ENCODE measurements around the gene SYNJ2. TPM values are rescaled to one million over a fixed set of nuclear protein-coding genes. Genes with fewer than 3 reads are reported as not detected.

SYNJ2 gene
- total and polyA plus RNA-seq, 2 of the 4 experiments (the other 2 are of a cell fraction), result 40.8 to 45.2 TPM

DNA sequence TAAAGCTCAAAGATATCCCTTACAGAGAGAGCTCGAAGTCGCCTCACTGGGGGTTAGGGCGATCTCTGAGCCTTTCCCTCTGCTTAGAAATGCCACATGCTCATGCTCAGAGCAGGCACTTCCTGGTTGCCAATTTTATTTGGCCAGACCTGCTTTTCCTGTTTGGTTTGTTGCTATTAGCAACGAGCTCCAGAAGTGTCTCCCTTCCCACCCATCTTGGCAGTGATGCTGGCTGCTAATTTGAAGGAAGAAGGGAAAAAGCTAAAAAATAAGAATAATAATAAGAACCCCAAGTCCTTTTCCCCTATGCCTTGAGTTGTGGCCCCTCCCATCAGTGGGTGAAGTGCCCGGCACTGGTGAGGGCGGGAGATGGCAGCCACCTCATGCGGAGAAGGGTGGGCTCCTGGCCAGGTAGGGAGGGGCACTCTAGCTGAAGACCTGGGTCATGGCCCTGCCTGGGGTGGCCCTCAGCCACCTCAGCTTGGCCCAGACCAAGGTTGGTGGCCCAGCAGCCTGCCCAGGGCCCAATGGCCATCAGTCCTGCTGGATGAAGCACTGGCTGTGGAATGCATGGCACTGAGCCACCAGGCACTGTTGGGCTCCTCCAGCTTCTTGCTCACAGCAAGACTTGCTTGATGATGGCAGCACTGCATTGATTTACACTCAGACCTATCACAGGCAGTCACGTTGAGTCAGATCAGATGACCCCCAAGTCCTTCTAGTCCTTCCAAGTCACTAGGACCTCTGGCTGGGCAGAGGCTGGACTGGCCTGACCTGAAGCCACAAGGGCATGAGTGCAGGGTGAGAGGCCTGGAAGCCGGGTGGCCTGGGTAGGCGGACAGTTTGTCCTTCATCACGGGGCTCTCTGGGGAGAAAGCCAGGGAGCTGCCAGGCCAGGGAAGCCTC is 79.0 kb downstream of the SYNJ2 start (continued):
- TF ChIP-seq, protein P1, sequence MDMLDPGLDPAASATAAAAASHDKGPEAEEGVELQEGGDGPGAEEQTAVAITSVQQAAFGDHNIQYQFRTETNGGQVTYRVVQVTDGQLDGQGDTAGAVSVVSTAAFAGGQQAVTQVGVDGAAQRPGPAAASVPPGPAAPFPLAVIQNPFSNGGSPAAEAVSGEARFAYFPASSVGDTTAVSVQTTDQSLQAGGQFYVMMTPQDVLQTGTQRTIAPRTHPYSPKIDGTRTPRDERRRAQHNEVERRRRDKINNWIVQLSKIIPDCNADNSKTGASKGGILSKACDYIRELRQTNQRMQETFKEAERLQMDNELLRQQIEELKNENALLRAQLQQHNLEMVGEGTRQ (IDR thresholded peaks at IDR 0.05; ENCODE audit: low read depth, low read length), result peak; percentile 49
- peak; percentile 63; the same call in 1 of the 2 replicates for TF ChIP-seq MXI1 (IDR thresholded peaks at IDR 0.05; ENCODE audit: borderline replicate concordance, low read depth, low read length)

DNA sequence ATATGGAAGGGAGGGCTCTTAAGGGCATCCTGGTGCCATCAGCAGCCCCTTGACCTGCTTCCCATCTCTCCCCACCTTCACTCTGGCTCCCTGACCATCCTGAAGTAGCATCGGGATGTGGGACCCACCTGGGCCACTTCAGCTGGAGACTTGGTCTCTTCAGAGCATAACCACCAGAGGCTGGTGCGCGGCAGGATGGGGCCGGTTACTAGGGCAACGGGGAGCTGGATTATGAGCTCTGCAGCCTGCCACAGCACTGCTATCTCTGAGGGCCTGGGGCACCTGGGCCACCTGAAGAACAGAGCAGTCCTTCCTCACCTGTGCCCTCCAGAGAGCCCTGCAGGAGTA is 79.7 kb downstream of the SYNJ2 start:
- Histone ChIP-seq H4K5ac (ENCODE audit: low read depth, low read length) (peak overlapping the region; percentile 43; the same call in 1 of the 2 replicates), H3K36me3 (ENCODE audit: control insufficient read depth, insufficient read depth, low read length) (peaks cover 46% of the 10 kb centered on the region), H3K27me3 (ENCODE audit: control insufficient read depth, insufficient read depth, low read length) (no peaks in the 10 kb centered on the region), H3K9ac (ENCODE audit: low read depth, low read length) (no peak overlapping the region; the same call in 1 of the 2 replicates), H4K20me1 (ENCODE audit: insufficient read depth, low read length) (no peaks in the 10 kb centered on the region), H3K56ac (ENCODE audit: extremely low read depth, insufficient read depth, low read length) (0 out of 2 replicates have a peak overlapping the region, but pooled peaks have one; percentile 17), H3K4me1 (ENCODE audit: control insufficient read depth, insufficient read depth, low read length) (peaks cover 35% of the 10 kb centered on the region), H3K23ac (ENCODE audit: low read depth, low read length) (peak overlapping the region; percentile 54; the same call in 1 of the 2 replicates), H3K79me1 (ENCODE audit: low read depth in 1 of 2, low read length in 2 of 2) (peaks cover 26 to 68% of the 10 kb centered on the region in 2 experiments), H4K91ac (ENCODE audit: insufficient read depth, low read depth, low read length) (peak overlapping the region; percentile 79), H3K9me1 (ENCODE audit: insufficient read depth, low read length) (peaks cover 38% of the 10 kb centered on the region), H2AFZ (replicated peaks; ENCODE audit: low read length, poor library complexity) (peak overlapping the region; percentile 57), H3K4me2 (ENCODE audit: low read depth, low read length) (no peak overlapping the region), H2AK5ac (ENCODE audit: low read depth, low read length) (peak overlapping the region; percentile 97), H3K4me3 (ENCODE audit: insufficient read depth, low read depth, low read length) (no peak overlapping the region), H3K18ac (ENCODE audit: low read depth, low read length) (peak overlapping the region; percentile 61), H3K27ac (ENCODE audit: insufficient read depth, low read length) (peak overlapping the region; percentile 74), H2BK15ac (ENCODE audit: low read depth, low read length) (peak overlapping the region; percentile 96; the same call in 2 of the 3 replicates), H3K14ac (replicated peaks; ENCODE audit: low read depth, low read length) (peak overlapping the region; percentile 80), H2BK20ac (ENCODE audit: low read depth, low read length) (peak overlapping the region; percentile 89), H3K4ac (ENCODE audit: low read depth, low read length) (peak overlapping the region; percentile 94), H2AK9ac (replicated peaks; ENCODE audit: low read depth, low read length, poor library complexity) (peak overlapping the region; percentile 6), H2BK120ac (ENCODE audit: low read depth, low read length) (peak overlapping the region; percentile 92), H4K8ac (ENCODE audit: low read depth in 2 of 2, low read length in 2 of 2) (peak overlapping the region; percentile 39 to 75; a peak in 3 of 4 replicates), H3K9me3 (ENCODE audit: control insufficient read depth, insufficient read depth, low read length) (no peaks in the 10 kb centered on the region), H2BK5ac (ENCODE audit: low read depth, low read length, poor library complexity, severe bottlenecking) (peak overlapping the region; percentile 89)
- in situ Hi-C loops (cut with MboI; ENCODE audit: low sequenced_read_pairs), result no loop called here
- 87% methylated on average over 3 of the region's 5 CpGs; no CpG with 5 or more reads in 1 of the 2 experiments for WGBS, 2 experiments (ENCODE audit: extremely low coverage in 2 of 2, insufficient read length in 1 of 2)
- ChIA-PET CTCF (interaction anchor here (0.5 kb wide), 1 partner anchor 17 kb away, joined by 6 read pairs; no protein-coding TSS in a partner anchor), POLR2A (ENCODE audit: unreplicated experiment) (no interaction called here)
- BruUV-seq (replicated peaks), result no TSS peak
- DNase-seq (no peak), ATAC-seq (ENCODE audit: low read depth) (no peak)
- TF ChIP-seq, protein P1 (IDR thresholded peaks at IDR 0.05; ENCODE audit: low read depth, low read length), result no peak
- TF ChIP-seq CHD1 (IDR thresholded peaks at IDR 0.05; ENCODE audit: low read depth, low read length) (no peak), POLR2A (IDR thresholded peaks at IDR 0.05; ENCODE audit: low read depth, low read length) (no peak), MAFK (IDR thresholded peaks at IDR 0.05; ENCODE audit: low read depth, low read length) (no peak), SMC3 (IDR thresholded peaks at IDR 0.05; ENCODE audit: low read depth, low read length) (no peak)
- intact Hi-C loops (cut with micrococcal nuclease), result loop anchor here (10.0 kb wide), 1 partner anchor 747 kb away; no protein-coding TSS in a partner anchor
- dilution Hi-C loops (cut with HindIII; ENCODE audit: low sequenced_read_pairs, unreplicated experiment), result no loop called here
